ENCODE results near the gene HTT. TPM values are rescaled to one million over a fixed set of nuclear protein-coding genes. Genes with fewer than 3 reads are reported as not detected.

The HTT gene
- total and polyA plus RNA-seq, 9 of the 15 experiments (the other 6 are each of a cell fraction or from before 2014, with no cell fraction given), result 0.66 to 31.6 (median 14.7) TPM

GRCh38 chr4:3217266-3217665 lies 142.8 kb downstream of the HTT start:
- ATAC-seq (no peak), DNase-seq (ENCODE audit: extremely low read depth in 1 of 4, low spot score in 3 of 4) (no peak), FAIRE-seq (no peak)
- Histone ChIP-seq H3K27me3 (ENCODE audit: control insufficient read depth in 2 of 2, insufficient read depth in 2 of 2, low read length in 2 of 2) (no peaks in the 10 kb centered on the region), H3K36me3 (ENCODE audit: control insufficient read depth, insufficient read depth, low read length) (peaks cover 55% of the 10 kb centered on the region; the same call in 2 of the 3 replicates), H3K9me1 (ENCODE audit: control insufficient read depth, insufficient read depth, low read length) (no peaks in the 10 kb centered on the region), H3K9me3 (replicated peaks; ENCODE audit: control insufficient read depth, insufficient read depth, low read depth, low read length) (no peaks in the 10 kb centered on the region), H3K4me3 (no peak overlapping the region), H2AFZ (ENCODE audit: low read depth, low read length) (no peak overlapping the region), H3K4me2 (ENCODE audit: insufficient read depth, low read length) (no peak overlapping the region), H4K20me1 (replicated peaks; ENCODE audit: control insufficient read depth, insufficient read depth, low read length) (no peaks in the 10 kb centered on the region), H3K79me2 (ENCODE audit: control insufficient read depth, insufficient read depth, low read length) (no peaks in the 10 kb centered on the region), H3K9ac (ENCODE audit: insufficient read depth in 1 of 2, low read depth in 2 of 2, low read length in 2 of 2) (no peak overlapping the region), H3K4me1 (replicated peaks in 1 of 2; ENCODE audit: control insufficient read depth in 2 of 2, insufficient read depth in 2 of 2, low read length in 2 of 2) (no peaks in the 10 kb centered on the region), H3K27ac (ENCODE audit: extremely low read depth, low read depth, low read length) (no peak overlapping the region)
- CTCF ChIA-PET (ENCODE audit: low intra/inter-chr PET ratio), result no interaction called here
- BruUV-seq (replicated peaks), result no TSS peak
- in situ Hi-C loops (cut with MboI), result no loop called here
- POLR2A ChIA-PET, result no interaction called here
- intact Hi-C loops (cut with micrococcal nuclease), result no loop called here
- 73% methylated on average over 2 of the region's 2 CpGs for WGBS (ENCODE audit: insufficient coverage, low coverage, missing lambda C conversion rate)
- no peak for TF ChIP-seq SP2 (IDR thresholded peaks at IDR 0.05; ENCODE audit: extremely low read depth, low read depth, low read length, poor library complexity, severe bottlenecking)
- TF ChIP-seq GTF3C2 (IDR thresholded peaks at IDR 0.05; ENCODE audit: borderline replicate concordance, extremely low read depth, insufficient read length), result no peak
- TF ChIP-seq TEAD1 (CRISPR knock-in tag; IDR thresholded peaks at IDR 0.05), result no peak
- TF ChIP-seq ATF1 (CRISPR knock-in tag; IDR thresholded peaks at IDR 0.05), result no peak
- no peak for TF ChIP-seq ATF1 (tag; IDR thresholded peaks at IDR 0.05)
- no peak for TF ChIP-seq PTRF (tag; IDR thresholded peaks at IDR 0.05)
- no peak for TF ChIP-seq RBM25 (IDR thresholded peaks at IDR 0.05; ENCODE audit: low read depth, low read length, severe bottlenecking)
- no peak for TF ChIP-seq BCLAF1 (IDR thresholded peaks at IDR 0.05; ENCODE audit: borderline replicate concordance in 1 of 2, control insufficient read depth in 1 of 2, low read depth in 2 of 2, low read length in 1 of 2)
- TF ChIP-seq POLR3G (IDR thresholded peaks at IDR 0.05; ENCODE audit: extremely low read depth, insufficient read length, insufficient replicate concordance), result no peak
- TF ChIP-seq ZBTB2 (IDR thresholded peaks at IDR 0.05), result no peak
- no peak for TF ChIP-seq RBM39 (optimal IDR thresholded peaks at IDR 0.05; ENCODE audit: low read depth, low read length)
- no peak for TF ChIP-seq LEF1 (IDR thresholded peaks at IDR 0.05)
- TF ChIP-seq ID3 (CRISPR knock-in tag; IDR thresholded peaks at IDR 0.05), result no peak
- no peak for TF ChIP-seq ID3 (tag; IDR thresholded peaks at IDR 0.05)
- no peak for TF ChIP-seq ZNF584 (CRISPR knock-in tag; IDR thresholded peaks at IDR 0.05; ENCODE audit: low read depth)
- TF ChIP-seq MCM3 (IDR thresholded peaks at IDR 0.05), result no peak
